Upper lobe of right lung (tissue), 1 donor: ENCODE results near the gene UBE2D1. TPM values are rescaled to one million over a fixed set of nuclear protein-coding genes. Genes with fewer than 3 reads are reported as not detected.

Experiments
- ATAC-seq: fragments of 200-7000 bp; cut with Tn5 transposase; one replicate; pipeline ENCODE4 v1.9.1; 2020; ENCODE audit warnings: mild to moderate bottlenecking, moderate library complexity
- DNase-seq: peaks from one replicate; pipeline ENCODE4 v3.0.0-alpha.2; 2020
- H3K27ac ChIP-seq: fragments of 200-600 bp; one replicate; pipeline ENCODE4 v1.8.0; 2022
- H3K27me3 ChIP-seq: fragments of 200-600 bp; one replicate; pipeline ENCODE4 v1.8.0; 2022; ENCODE audit warnings: mild to moderate bottlenecking
- H3K36me3 ChIP-seq: fragments of 200-600 bp; one replicate; pipeline ENCODE4 v1.8.0; 2022
- H3K4me1 ChIP-seq: fragments of 200-600 bp; one replicate; pipeline ENCODE4 v1.8.0; 2022
- H3K4me3 ChIP-seq: fragments of 200-600 bp; one replicate; pipeline ENCODE4 v1.8.0; 2022; ENCODE audit warnings: mild to moderate bottlenecking
- H3K9me3 ChIP-seq: fragments of 200-600 bp; one replicate; pipeline ENCODE4 v1.8.0; 2022
- intact Hi-C: fragments of 100-400 bp; cut with DNase I; formaldehyde crosslinking; loops from one replicate; pipeline ENCODE4 v1.11.0; 2022
- total RNA-seq: library from RNA; stranded (reverse); fragmentation: NEBNext Ultra II Directional; extraction: Animal tissue kit (Norgen Biotek cat#: 25700); gene quantifications from one replicate; pipeline ENCODE4 v1.2.1, GENCODE V29; 2021
- TF ChIP-seq, protein P1 (sequence below): fragments of 200-600 bp; IDR thresholded peaks from one replicate; pipeline ENCODE4 v1.8.0; 2022; ENCODE audit warnings: antibody characterized with exemption
- donor health status: DM: no; HTN: yes; CAD: no; lungs with severe emphysema.

UBE2D1 gene
- total RNA-seq, 1 donor from 2014 or later, result 18.2 TPM

- no peak for DNase-seq
- ATAC-seq, result no peak
- intact Hi-C loops, result no loop called here
- Histone ChIP-seq H3K4me3 (no peak overlapping the region), H3K27me3 (peaks cover 9% of the 10 kb centered on the region), H3K36me3 (no peaks in the 10 kb centered on the region), H3K9me3 (no peaks in the 10 kb centered on the region), H3K4me1 (no peaks in the 10 kb centered on the region), H3K27ac (no peak overlapping the region)
- TF ChIP-seq, protein P1, sequence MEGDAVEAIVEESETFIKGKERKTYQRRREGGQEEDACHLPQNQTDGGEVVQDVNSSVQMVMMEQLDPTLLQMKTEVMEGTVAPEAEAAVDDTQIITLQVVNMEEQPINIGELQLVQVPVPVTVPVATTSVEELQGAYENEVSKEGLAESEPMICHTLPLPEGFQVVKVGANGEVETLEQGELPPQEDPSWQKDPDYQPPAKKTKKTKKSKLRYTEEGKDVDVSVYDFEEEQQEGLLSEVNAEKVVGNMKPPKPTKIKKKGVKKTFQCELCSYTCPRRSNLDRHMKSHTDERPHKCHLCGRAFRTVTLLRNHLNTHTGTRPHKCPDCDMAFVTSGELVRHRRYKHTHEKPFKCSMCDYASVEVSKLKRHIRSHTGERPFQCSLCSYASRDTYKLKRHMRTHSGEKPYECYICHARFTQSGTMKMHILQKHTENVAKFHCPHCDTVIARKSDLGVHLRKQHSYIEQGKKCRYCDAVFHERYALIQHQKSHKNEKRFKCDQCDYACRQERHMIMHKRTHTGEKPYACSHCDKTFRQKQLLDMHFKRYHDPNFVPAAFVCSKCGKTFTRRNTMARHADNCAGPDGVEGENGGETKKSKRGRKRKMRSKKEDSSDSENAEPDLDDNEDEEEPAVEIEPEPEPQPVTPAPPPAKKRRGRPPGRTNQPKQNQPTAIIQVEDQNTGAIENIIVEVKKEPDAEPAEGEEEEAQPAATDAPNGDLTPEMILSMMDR, result no peak
Measured at GRCh38 chr10:58302254-58302653, 32.6 kb upstream of the UBE2D1 start.

GRCh38 chr10:58304099-58304633 lies 30.6 kb upstream of the UBE2D1 start:
- intact Hi-C loops, result no loop called here

GRCh38 chr10:58305821-58306220 lies 29.0 kb upstream of the UBE2D1 start:
- H3K27ac ChIP-seq, result no peak overlapping the region
- H3K4me3 ChIP-seq, result no peak overlapping the region
- TF ChIP-seq, protein P1, result no peak
- intact Hi-C loops, result no loop called here
- DNase-seq (no peak), ATAC-seq (no peak)
- no peaks in the 10 kb centered on the region for H3K9me3 ChIP-seq
- peaks cover 9% of the 10 kb centered on the region for H3K27me3 ChIP-seq
- no peaks in the 10 kb centered on the region for H3K4me1 ChIP-seq
- no peaks in the 10 kb centered on the region for H3K36me3 ChIP-seq

More at GRCh38 chr10:58304099-58304633, 30.6 kb upstream of the UBE2D1 start:
- DNase-seq (no peak), ATAC-seq (no peak)
- Histone ChIP-seq H3K27ac (no peak overlapping the region), H3K27me3 (peaks cover 9% of the 10 kb centered on the region), H3K36me3 (no peaks in the 10 kb centered on the region), H3K4me1 (no peaks in the 10 kb centered on the region), H3K9me3 (no peaks in the 10 kb centered on the region), H3K4me3 (no peak overlapping the region)
- TF ChIP-seq, protein P1, result no peak

GRCh38 chr10:58307676-58308075 lies 27.1 kb upstream of the UBE2D1 start:
- DNase-seq, result no peak
- intact Hi-C loops, result no loop called here
- TF ChIP-seq, protein P1, result no peak
- Histone ChIP-seq H3K4me1 (no peaks in the 10 kb centered on the region), H3K4me3 (no peak overlapping the region), H3K27me3 (peaks cover 9% of the 10 kb centered on the region), H3K9me3 (no peaks in the 10 kb centered on the region), H3K36me3 (no peaks in the 10 kb centered on the region), H3K27ac (no peak overlapping the region)
- ATAC-seq, result no peak

DNA sequence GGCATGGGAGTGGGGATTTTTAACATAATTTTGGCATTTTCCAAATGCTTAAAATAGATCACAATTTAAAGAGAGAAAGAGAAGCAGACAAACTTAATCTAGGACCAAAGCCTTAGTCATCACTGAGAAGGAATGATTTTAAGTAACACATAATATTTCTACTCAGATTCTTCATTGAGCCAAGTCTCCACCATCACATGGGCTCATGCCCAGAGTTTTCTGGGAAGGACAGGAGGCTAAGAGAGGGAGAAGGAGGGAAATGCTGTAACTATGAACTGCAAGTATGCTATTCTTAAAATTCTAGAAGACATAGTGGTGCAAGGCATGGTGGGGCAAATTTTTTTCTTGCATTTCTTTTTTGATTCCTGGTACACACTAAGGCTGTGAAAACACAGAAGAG lies 23.8 kb upstream of the UBE2D1 start:
- no peak overlapping the region for H3K4me3 ChIP-seq
- peaks cover 3% of the 10 kb centered on the region for H3K27me3 ChIP-seq
- no peak overlapping the region for H3K27ac ChIP-seq
- intact Hi-C loops, result no loop called here
- TF ChIP-seq, protein P1, result no peak
- no peaks in the 10 kb centered on the region for H3K36me3 ChIP-seq
- no peaks in the 10 kb centered on the region for H3K4me1 ChIP-seq
- no peaks in the 10 kb centered on the region for H3K9me3 ChIP-seq
- no peak for ATAC-seq
- DNase-seq, result no peak

GRCh38 chr10:58316874-58317273 lies 17.9 kb upstream of the UBE2D1 start:
- Histone ChIP-seq H3K4me1 (no peaks in the 10 kb centered on the region), H3K27me3 (no peaks in the 10 kb centered on the region), H3K36me3 (no peaks in the 10 kb centered on the region), H3K9me3 (no peaks in the 10 kb centered on the region), H3K4me3 (no peak overlapping the region), H3K27ac (no peak overlapping the region)
- intact Hi-C loops, result no loop called here
- no peak for DNase-seq
- no peak for ATAC-seq
- TF ChIP-seq, protein P1, result no peak
